Measurements from ENCODE around the gene ATP1A2. TPM values are rescaled to one million over a fixed set of nuclear protein-coding genes. Genes with fewer than 3 reads are reported as not detected.

Gene ATP1A2
- total RNA-seq, 4 donors from 2014 or later, result 2.2 to 32.6 (median 5.3) TPM

GRCh38 chr1:160177231-160177630 is 61.7 kb downstream of the ATP1A2 start:
- no peaks in the 10 kb centered on the region for H3K9me3 ChIP-seq
- no peak overlapping the region for H3K4me3 ChIP-seq
- no peak for DNase-seq
- WGBS, 2 donors, result 88 to 92% methylated on average over 1 to 2 of the region's 2 CpGs
- TF ChIP-seq CTCF (IDR thresholded peaks at IDR 0.05) (no peak), POLR2A (IDR thresholded peaks at IDR 0.05) (no peak)
- no peaks in the 10 kb centered on the region for H3K36me3 ChIP-seq
- H3K27ac ChIP-seq, result no peak overlapping the region
- no peaks in the 10 kb centered on the region for H3K4me1 ChIP-seq
- intact Hi-C loops (cut with DNase I), result no loop called here
- peaks cover 0 to 1% (median 0%) of the 10 kb centered on the region in 4 donors for H3K27me3 ChIP-seq

- intact Hi-C loops (cut with DNase I), result no loop called here
- no peak for TF ChIP-seq CTCF (IDR thresholded peaks at IDR 0.05)
- no peak for TF ChIP-seq POLR2A (IDR thresholded peaks at IDR 0.05)
- H3K27ac ChIP-seq, result no peak overlapping the region
- DNase-seq, result no peak
- H3K4me1 ChIP-seq, result no peaks in the 10 kb centered on the region
- H3K9me3 ChIP-seq, result no peaks in the 10 kb centered on the region
- H3K36me3 ChIP-seq, result no peaks in the 10 kb centered on the region
- WGBS, 2 donors, result 50 to 88% methylated on average over 1 of the region's 1 CpG
- no peak overlapping the region for H3K4me3 ChIP-seq
- H3K27me3 ChIP-seq, result no peaks in the 10 kb centered on the region
Observed at GRCh38 chr1:160177667-160178066, 62.1 kb downstream of the ATP1A2 start.

GRCh38 chr1:160178731-160179130 is 63.2 kb downstream of the ATP1A2 start:
- Histone ChIP-seq H3K27ac (no peak overlapping the region), H3K4me1 (no peaks in the 10 kb centered on the region), H3K27me3 (no peaks in the 10 kb centered on the region), H3K36me3 (no peaks in the 10 kb centered on the region), H3K9me3 (no peaks in the 10 kb centered on the region), H3K4me3 (no peak overlapping the region)
- WGBS, 2 donors, result 91 to 100% methylated on average over 1 to 2 of the region's 2 CpGs
- no peak for DNase-seq
- intact Hi-C loops (cut with DNase I), result no loop called here
- TF ChIP-seq CTCF (IDR thresholded peaks at IDR 0.05) (no peak), POLR2A (IDR thresholded peaks at IDR 0.05) (no peak)

GRCh38 chr1:160179336-160179735 is 63.8 kb downstream of the ATP1A2 start:
- no peaks in the 10 kb centered on the region for H3K36me3 ChIP-seq
- H3K27me3 ChIP-seq, result no peaks in the 10 kb centered on the region
- no peaks in the 10 kb centered on the region for H3K9me3 ChIP-seq
- DNase-seq, result no peak
- intact Hi-C loops (cut with DNase I), result no loop called here
- WGBS, 2 donors, result 74 to 80% methylated on average over 4 of the region's 4 CpGs
- TF ChIP-seq POLR2A (IDR thresholded peaks at IDR 0.05) (no peak), CTCF (IDR thresholded peaks at IDR 0.05) (no peak)
- H3K27ac ChIP-seq, result no peak overlapping the region
- no peaks in the 10 kb centered on the region for H3K4me1 ChIP-seq
- H3K4me3 ChIP-seq, result no peak overlapping the region

GRCh38 chr1:160186246-160186645 is 70.7 kb downstream of the ATP1A2 start:
- TF ChIP-seq POLR2A (IDR thresholded peaks at IDR 0.05) (no peak), CTCF (IDR thresholded peaks at IDR 0.05) (no peak)
- 90 to 93% methylated on average over 7 of the region's 7 CpGs for WGBS, 2 donors
- no peak for DNase-seq

More at GRCh38 chr1:160186246-160186645, 70.7 kb downstream of the ATP1A2 start:
- Histone ChIP-seq H3K4me1 (peaks cover 0 to 10% (median 0%) of the 10 kb centered on the region in 3 donors), H3K4me3 (no peak overlapping the region), H3K9me3 (no peaks in the 10 kb centered on the region), H3K36me3 (no peaks in the 10 kb centered on the region), H3K27ac (no peak overlapping the region), H3K27me3 (no peaks in the 10 kb centered on the region)
- intact Hi-C loops (cut with DNase I), result no loop called here
